GM12892 (cell line): ENCODE data around the gene ANKS4B.

ENCODE experiments used
- POLR2A ChIP-seq: IDR thresholded peaks from 2 replicates; pipeline ENCODE4 v1.6.1; 2011; ENCODE audit warnings: low read depth, low read length, control low read depth
- POLR2AphosphoS5 ChIP-seq: IDR thresholded peaks from 2 replicates; pipeline ENCODE4 v1.6.1; 2011; ENCODE audit warnings: low read depth, low read length, control low read depth
- TAF1 ChIP-seq: IDR thresholded peaks from 2 replicates; pipeline ENCODE4 v1.6.1; 2011; ENCODE audit warnings: low read depth, mild to moderate bottlenecking, control low read depth, low read length, borderline replicate concordance

GRCh38 chr16:21285314-21285713, 51.8 kb downstream of the ANKS4B start:
- TF ChIP-seq POLR2A (no peak), TAF1 (no peak), POLR2AphosphoS5 (no peak)
